NAMALWA (cell line): ENCODE results near the gene PTPRM.

Experiments used
- DNase-seq: peaks from one replicate; pipeline ENCODE4 v3.0.0-alpha.2; 2015; ENCODE audit warnings: low spot score

Gene PTPRM

GRCh38 chr18:7629416-7629815 is 62.3 kb downstream of the PTPRM start:
- no peak for DNase-seq

- no peak for DNase-seq
These were observed 63.8 kb downstream of the PTPRM start for GRCh38 chr18:7630731-7631442.

DNA sequence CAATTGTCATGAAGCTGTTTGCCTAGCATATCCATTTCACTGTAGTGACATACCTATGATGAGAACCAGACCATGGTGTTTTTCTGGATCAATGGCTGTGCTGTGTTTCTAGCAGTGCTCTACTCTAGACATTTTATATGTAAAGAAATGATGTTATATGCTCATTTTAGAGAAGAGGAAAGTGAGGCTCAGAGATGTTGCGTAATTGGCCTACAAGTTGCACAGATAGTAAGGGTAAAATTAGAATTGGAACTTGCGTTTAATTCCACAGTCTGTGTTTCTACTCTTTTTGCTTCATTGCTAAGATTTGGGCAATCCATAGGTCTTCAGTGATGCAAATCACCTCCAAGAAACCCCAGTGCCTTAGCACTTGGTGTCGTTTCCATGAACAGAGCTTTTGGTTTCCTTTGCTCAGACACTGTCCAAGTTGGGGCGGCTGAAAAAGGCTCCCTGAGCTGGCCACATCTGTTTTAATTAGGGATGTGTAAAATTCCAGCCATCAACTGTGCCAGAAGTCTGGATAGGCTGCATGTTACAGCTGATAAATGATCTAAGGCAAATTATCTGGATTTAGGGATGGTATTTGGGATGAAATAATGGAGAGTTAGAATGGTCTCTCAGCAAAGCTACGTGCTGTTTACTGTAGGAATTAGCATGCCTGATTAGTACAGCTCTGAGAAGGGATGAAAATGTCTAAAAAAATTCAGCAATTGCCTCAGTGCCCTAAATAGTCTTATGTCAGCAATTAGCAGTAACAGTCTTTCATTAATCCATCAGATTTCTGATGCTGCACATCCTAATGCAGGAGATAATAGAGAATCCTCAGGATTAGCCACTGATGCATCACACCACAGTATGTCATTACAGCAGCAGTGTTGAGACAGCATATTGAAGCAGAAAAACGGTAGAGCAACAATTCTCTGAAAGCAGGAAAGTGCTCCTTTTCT is 65.3 kb downstream of the PTPRM start:
- no peak for DNase-seq

DNA sequence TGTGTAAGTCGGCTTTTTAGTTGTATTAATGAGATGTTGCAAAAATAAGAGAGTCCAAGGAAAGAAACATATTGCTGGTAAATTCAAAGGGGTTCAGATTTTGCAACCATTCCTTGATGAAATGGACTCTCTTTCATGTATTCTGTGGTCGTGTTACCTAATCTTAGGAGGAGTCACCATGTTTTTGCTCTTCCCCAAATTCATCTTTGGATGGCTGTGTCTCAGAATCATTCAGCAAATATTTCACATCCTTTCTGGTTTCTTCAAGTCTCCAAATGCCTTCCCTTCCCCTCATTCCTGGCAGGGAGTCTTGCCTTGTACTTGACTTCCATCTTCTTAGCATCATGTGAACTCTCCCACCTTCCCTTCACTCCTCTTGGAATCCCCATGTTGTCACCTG is 66.1 kb downstream of the PTPRM start:
- no peak for DNase-seq

GRCh38 chr18:7635948-7636347 is 68.8 kb downstream of the PTPRM start:
- DNase-seq, result no peak

DNA sequence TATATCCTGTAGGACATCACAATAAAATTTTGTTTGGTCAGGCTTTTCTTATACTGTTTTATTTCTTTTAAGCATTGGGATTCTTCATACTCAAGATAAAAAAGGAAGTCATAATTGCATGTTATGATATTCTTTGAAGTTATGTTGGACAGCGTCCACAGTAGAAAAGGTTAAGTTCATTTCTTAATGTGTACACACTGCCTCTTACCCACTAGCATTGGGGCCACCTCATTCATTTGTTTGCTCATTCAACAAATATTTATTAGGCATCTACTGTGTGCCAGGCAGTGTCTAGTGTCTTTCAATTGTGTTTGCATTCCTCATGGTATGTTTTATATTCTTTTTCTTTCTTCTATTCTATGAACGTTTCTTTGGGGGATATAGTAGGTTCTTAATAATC is 70.2 kb downstream of the PTPRM start:
- DNase-seq, result no peak

GRCh38 chr18:7638321-7638720 is 71.2 kb downstream of the PTPRM start:
- DNase-seq, result no peak

DNA sequence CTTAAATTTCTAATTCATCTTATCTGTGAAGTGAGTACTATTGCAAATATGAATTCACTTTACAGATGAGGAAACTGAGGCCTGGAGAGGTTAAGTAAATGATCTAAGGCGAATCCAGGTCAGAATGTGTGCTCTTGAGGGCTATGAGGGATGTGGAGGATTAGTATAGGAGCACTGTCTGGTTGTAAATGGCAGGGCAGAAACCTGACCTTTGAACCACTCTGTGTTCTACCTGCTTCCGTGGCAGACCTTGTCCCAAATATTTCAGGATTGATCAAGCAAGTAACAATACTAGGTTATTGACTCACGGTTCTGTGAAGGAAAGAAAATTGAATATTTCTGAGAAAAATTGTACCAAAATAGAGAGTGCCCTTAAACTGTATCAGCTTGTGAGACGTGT is 74.7 kb downstream of the PTPRM start:
- no peak for DNase-seq

DNA sequence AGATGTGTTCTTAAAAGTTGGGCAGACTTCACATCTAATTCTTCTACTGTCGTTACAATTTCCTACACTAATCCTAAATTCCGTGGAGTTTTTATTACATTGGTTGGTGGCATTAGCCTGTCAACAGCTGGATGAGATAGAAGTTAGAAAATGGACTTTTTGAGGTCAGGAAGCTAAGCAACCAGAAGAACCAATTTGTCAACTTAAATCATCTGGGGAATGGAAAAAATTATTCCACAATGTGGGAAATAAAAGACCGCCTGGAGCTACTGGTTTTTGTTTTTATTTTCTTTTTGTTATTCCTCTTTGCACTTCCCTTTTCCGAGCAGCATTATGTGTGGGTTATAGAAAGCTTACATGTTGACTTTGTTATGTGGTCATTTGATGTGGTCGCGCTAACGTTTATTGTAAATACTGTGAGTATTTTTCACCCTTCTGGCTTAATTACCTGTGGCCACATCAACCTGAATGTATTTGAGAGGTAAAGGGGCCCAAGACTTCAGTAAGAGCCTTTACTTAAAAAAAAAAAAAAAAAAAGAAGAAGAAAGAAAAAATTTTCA is 75.3 kb downstream of the PTPRM start:
- DNase-seq, result no peak

- DNase-seq, result no peak
These were observed 78.6 kb downstream of the PTPRM start for GRCh38 chr18:7645756-7646155.

GRCh38 chr18:7646174-7646886 is 79.2 kb downstream of the PTPRM start:
- DNase-seq, result no peak

- DNase-seq, result no peak
These were observed 80.4 kb downstream of the PTPRM start for GRCh38 chr18:7647500-7647899.

- DNase-seq, result no peak
These were observed 89.9 kb downstream of the PTPRM start for GRCh38 chr18:7657050-7657449.

- no peak for DNase-seq
These were observed 90.8 kb downstream of the PTPRM start for GRCh38 chr18:7657937-7658336.

DNA sequence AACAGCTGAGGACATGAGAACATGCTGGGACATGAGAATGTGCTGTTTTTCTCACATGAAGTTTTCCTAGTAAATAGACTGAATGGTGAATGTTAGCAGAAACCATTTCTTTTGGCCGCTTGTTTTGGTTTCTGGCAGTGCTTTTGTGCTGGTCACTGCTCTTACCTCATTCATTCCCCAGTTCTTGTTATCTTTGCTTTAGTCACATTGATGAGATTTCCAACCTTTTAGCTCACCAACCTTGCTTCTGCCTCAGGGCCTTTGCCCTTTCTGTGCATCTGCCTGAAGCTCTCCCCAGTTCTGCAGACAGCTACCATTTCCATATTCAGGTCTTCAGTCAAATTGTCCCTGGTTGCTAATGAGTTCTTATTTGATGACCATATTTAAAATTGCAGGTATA is 91.6 kb downstream of the PTPRM start:
- DNase-seq, result no peak

- DNase-seq, result no peak
These were observed 94.1 kb downstream of the PTPRM start for GRCh38 chr18:7661207-7661606.

DNA sequence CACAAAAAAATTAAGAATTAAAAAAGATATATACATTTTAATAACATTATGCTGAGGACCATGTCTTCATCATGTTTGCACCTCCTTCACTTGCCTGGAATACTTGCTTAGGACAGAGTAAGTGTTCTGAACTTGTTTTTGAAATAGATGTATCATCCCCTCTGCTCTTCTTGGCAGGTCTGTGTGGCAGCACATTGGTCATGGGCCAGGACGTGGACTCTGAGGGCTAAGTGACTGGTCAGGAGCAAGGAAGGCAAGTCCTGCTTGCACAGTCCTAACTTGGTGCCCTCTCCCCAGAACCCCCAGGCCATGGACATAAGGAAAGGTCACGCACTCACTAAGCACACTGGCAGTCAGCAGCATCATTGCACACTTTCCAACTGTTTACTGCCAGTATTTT is 95.8 kb downstream of the PTPRM start:
- no peak for DNase-seq

DNA sequence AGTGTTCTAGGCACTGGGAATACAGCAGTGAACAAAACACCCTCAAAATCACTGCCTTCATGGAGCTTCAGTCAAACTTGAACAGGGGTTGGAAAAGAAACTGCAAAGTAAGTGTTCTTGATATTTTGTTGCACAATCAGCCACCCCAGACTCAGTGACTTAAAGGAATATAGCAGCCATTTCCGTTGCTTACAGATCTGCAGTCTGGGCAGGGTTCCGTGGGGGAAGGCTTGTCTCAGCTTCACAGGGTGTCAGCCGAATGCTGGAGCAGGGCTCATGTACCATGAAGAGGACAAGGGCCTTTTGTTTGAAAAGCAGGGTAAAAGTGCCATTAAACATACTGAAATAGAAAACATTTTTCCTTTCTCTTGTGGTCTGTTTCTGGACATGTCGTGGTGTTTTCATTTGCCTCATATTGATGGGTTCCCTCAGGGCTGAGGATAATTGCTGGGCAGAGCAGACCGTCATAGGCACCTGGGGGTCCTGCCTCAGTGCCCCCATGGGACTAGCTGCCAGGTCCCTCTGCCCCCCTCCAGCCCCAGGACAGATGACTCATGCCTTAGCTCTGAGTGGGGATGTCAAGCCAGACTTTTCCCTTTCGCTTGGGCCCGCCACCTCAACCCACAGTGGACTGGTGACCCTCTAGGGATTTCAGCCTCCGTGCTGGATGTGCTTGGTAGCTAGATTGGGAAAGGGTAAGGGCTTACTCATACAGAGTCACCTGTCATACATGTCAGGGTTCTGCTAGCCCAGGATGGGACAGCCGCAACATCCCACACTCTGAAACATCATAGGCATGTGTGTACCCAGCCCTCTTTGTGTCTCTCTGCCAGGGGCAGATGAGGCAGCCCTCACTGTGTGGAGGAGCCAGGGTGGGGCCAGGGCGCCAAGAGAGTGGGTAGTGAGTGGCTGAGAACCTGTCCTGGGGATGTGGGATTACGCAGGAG is 96.5 kb downstream of the PTPRM start:
- DNase-seq, result no peak

DNA sequence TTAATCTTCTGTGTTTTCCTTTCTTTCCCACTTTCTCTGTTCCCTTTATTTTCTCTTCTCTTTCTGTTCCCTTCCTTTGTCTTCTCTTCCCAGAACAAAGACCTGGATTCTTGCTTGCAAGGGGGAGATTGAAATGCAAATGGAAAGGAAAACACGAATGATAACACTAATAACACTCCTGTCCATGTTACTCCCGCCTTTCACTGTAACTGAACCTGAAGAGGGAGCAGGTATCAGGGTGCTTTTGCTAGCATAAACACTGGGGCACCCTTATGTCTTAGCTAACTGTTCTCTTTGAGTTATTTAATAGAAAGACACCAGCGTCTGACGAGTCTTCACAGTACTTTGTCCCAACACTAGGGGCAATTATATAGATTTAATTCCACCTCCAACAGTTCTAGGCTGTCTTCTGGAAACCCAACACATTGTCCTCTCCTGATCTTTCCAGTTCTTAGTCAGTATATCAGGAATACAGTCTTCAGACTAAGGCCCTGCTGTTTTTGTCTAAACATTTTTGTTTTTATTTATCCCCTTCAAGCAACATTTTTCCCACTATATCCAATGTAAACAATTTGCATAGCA is 99.2 kb downstream of the PTPRM start:
- peak; percentile 6 for DNase-seq

DNA sequence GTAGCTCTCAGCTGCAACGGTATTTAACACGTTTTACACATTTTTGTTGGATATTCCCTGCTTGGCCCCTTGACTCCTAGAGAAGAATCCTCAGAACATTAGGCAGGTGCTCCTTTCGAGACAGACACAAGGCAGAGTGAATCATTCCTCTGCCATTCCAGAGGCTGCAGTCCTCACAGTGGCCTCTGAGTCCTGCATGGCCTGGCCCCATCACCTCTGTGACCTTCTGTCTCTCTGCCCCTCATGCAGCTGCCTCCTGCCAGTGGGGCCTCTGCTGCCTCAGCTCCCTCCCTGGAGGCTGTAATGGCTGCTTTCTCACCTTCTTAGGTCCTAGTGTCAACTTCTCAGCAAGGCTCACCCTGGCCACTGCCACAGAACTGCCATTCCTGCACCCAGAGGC is 101.3 kb downstream of the PTPRM start:
- no peak for DNase-seq

DNA sequence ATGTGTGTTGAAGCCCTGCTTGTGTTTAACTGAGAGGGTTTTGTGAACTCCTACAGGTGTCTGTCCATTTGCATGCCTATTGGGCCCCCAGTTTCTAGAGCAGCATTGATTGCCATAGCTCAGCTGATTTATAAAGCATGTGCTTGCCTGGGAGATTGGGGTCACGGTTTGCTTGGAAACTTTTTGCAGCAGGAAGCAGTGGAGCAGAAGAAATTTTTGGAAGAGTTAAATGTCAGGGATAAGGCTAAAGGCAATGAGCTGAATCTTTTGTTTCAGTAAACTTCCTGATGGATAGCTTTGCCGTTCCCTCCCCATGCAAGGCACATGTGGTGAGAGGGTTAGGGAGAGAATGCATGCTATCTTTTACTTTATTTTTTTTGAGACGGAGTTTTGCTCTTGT is 102.2 kb downstream of the PTPRM start:
- DNase-seq, result no peak
